Esophagus squamous epithelium (tissue), 4 donors: ENCODE data around the gene MATN1.

ENCODE experiments used
- POLR2A ChIP-seq, 4 donors: fragments of 450-650 bp; IDR thresholded peaks; one replicate each; pipeline ENCODE4 v1.6.1; 2017; ENCODE audit warnings: antibody characterized with exemption in 4 of 4, mild to moderate bottlenecking in 4 of 4, moderate library complexity in 3 of 4
- TF ChIP-seq, protein P1 (sequence below), 6 experiments: fragments of 450-650 bp in 4 of 6; fragments of 200-600 bp in 2 of 6; sonication (generic) in 2 of 6; IDR thresholded peaks; one replicate each; pipeline ENCODE4 v1.5.1; 2016 to 2019; ENCODE audit warnings: antibody characterized with exemption in 6 of 6, mild to moderate bottlenecking in 4 of 6, moderate library complexity in 4 of 6

DNA sequence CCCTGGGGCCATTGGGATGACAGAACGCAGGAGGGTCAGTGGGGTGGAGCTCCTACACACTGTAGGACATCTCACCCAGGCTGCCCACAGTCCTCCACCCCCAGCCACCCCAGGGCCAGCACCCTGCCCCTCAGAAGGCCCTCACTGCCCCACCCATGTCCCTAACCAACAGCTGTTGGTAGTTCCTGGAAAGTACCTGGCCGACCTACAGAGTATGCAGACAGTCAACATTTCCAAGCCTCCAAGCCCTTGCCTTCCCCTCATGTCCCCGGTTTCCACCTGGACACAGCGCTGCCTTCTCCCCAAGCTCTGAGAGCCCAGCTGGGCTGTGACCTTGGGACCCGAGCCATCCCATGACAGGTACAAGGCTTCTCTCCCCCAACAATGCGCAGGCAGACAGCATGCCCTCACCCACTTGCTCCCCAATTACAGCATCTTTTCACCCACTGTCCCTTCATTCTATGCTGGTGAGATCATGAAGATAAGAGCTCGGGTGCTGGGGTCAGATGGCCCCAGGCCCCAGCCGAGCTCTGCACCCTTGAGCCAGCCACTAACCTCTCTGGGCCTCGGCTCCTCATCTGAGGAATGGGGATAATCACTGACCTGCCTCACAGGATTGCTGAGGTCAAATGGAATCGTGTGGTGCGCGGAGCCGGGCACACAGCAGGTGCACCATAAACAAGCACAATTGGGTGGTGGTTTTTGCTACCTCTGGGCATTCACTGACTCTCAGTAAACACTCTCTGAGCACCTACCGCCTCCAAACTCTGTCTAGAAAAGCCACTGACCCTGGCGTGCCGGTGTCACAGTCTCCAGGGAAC is 23.0 kb upstream of the MATN1 start:
- TF ChIP-seq, protein P1, sequence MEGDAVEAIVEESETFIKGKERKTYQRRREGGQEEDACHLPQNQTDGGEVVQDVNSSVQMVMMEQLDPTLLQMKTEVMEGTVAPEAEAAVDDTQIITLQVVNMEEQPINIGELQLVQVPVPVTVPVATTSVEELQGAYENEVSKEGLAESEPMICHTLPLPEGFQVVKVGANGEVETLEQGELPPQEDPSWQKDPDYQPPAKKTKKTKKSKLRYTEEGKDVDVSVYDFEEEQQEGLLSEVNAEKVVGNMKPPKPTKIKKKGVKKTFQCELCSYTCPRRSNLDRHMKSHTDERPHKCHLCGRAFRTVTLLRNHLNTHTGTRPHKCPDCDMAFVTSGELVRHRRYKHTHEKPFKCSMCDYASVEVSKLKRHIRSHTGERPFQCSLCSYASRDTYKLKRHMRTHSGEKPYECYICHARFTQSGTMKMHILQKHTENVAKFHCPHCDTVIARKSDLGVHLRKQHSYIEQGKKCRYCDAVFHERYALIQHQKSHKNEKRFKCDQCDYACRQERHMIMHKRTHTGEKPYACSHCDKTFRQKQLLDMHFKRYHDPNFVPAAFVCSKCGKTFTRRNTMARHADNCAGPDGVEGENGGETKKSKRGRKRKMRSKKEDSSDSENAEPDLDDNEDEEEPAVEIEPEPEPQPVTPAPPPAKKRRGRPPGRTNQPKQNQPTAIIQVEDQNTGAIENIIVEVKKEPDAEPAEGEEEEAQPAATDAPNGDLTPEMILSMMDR (IDR thresholded peaks at IDR 0.05), result no peak
- no peak for TF ChIP-seq POLR2A (IDR thresholded peaks at IDR 0.05)
